Nasal cavity respiratory epithelium epithelial cell of viscerocranial mucosa (primary cell): ENCODE results near the gene DNAJC19. TPM values are rescaled to one million over a fixed set of nuclear protein-coding genes. Genes with fewer than 3 reads are reported as not detected.

ENCODE experiments used
- total RNA-seq: library from RNA; depleted of rRNA; stranded (reverse); fragments of >200 nt; gene quantifications from 2 replicates; pipeline ENCODE4 v1.2.3, GENCODE V29; 2014

The DNAJC19 gene
- total RNA-seq, result 31.3 and 35.2 TPM in 2 replicates

DNA sequence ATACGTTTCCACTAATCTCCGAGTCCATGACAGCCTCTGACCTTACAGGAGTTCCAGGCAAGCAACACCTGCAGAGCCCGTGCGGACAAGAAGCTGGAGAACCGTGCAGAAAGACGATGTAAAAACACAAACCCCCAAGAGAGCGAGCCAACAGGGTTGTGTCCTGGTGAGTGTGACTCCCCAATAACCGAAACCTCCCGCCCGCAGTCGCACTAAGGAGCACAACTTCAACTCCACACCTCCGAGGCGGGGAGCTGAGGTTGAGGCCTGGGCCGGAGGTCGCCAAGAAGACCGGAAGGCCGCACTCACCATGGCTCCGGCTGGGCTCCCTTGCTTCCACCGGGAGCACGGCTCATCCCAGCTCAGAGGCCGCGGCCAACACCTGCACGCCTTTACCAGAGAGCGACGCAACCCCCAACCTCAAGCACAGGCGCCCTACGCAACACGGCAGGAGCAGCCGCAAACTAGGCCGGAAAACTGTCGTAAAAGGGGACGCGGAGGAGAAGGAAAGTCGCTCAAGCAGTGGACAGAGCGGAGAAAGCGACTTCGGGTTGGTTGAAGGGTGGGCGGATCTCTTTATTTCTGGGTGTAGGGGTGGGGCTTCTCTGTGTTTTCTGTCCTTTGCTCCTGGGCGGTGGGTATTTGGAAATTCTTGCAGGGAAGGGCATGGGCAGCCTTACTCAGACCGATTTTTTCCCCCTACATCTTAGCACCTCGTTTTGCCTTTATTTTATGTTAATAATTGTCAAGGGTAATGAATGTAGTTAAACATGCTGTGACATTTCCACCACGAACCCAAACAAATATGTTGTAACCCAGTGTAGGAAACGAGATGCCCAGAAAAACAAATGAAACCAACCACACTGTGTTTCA, at the start of gene DNAJC19:
DNAJC19 (minus strand) TSS at position 446 of the 873 bp plus-strand sequence; CDS start at position 312, 134 bp downstream.

Other genes with a start within 250 kb of the DNAJC19 start
- 121 and 197 TPM in 2 replicates for gene FXR1, start 77.1 kb downstream of the DNAJC19 start, total RNA-seq